ENCODE measurements around the gene SEMA3C. TPM values are rescaled to one million over a fixed set of nuclear protein-coding genes. Genes with fewer than 3 reads are reported as not detected.
A peak's percentile ranks its signal among the peaks of the same experiment; 100 is the strongest.

The SEMA3C gene
- total RNA-seq, 1 donor from 2014 or later, result 34.8 TPM

DNA sequence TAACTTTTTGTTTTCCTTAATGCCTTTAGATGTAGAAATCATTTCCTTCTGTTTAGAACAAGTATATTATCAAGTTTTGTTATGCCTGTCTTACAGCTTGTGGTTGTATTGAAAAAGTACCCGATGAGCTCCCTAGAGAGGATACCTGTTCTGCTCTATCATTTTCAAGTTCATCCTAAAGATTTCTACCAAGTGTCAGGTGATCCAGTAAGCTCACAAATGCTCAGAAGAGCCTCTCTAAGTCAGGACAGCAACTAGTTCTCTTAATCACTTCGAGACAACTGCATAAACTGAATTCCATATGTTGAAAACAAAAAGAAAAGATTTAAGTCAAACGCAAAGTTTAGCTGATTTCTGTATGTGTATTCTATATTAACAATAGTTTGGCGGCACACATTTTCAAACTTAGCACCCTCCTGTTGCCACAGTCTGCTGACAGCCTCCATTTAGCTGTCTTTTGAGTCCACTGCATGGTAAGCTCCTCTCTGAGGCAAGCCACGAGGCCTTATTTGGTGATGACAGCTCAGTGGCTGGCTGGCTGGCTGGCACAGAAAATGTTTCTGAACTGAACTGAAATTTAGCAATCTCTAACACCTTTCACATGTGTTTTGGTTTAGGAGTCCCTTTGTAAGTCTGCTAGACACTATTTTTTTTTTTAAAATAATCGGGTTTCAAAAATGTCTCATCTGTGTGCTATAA lies 59.4 kb downstream of the SEMA3C start:
- Histone ChIP-seq H3K27me3 (ENCODE audit: low read depth) (no peaks in the 10 kb centered on the region), H3K4me3 (no peak overlapping the region), H3K27ac (no peak overlapping the region), H3K9me3 (no peaks in the 10 kb centered on the region), H3K4me1 (peaks cover 11% of the 10 kb centered on the region), H3K36me3 (no peaks in the 10 kb centered on the region)
- peak; percentile 26 for DNase-seq
- intact Hi-C loops (cut with DNase I), result no loop called here
- peak; percentile 21 to 28 for ATAC-seq
- TF ChIP-seq, protein P1, sequence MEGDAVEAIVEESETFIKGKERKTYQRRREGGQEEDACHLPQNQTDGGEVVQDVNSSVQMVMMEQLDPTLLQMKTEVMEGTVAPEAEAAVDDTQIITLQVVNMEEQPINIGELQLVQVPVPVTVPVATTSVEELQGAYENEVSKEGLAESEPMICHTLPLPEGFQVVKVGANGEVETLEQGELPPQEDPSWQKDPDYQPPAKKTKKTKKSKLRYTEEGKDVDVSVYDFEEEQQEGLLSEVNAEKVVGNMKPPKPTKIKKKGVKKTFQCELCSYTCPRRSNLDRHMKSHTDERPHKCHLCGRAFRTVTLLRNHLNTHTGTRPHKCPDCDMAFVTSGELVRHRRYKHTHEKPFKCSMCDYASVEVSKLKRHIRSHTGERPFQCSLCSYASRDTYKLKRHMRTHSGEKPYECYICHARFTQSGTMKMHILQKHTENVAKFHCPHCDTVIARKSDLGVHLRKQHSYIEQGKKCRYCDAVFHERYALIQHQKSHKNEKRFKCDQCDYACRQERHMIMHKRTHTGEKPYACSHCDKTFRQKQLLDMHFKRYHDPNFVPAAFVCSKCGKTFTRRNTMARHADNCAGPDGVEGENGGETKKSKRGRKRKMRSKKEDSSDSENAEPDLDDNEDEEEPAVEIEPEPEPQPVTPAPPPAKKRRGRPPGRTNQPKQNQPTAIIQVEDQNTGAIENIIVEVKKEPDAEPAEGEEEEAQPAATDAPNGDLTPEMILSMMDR (IDR thresholded peaks at IDR 0.05), result no peak

GRCh38 chr7:80858141-80858903 lies 60.5 kb downstream of the SEMA3C start:
- TF ChIP-seq, protein P1 (IDR thresholded peaks at IDR 0.05), result no peak
- DNase-seq (no peak), ATAC-seq (peak in 1 of 2 donors; percentile 24)
- intact Hi-C loops (cut with DNase I), result no loop called here
- peaks cover 11% of the 10 kb centered on the region for H3K4me1 ChIP-seq
- H3K4me3 ChIP-seq, result no peak overlapping the region
- H3K9me3 ChIP-seq, result no peaks in the 10 kb centered on the region
- no peaks in the 10 kb centered on the region for H3K36me3 ChIP-seq
- H3K27ac ChIP-seq, result no peak overlapping the region
- H3K27me3 ChIP-seq (ENCODE audit: low read depth), result no peaks in the 10 kb centered on the region

DNA sequence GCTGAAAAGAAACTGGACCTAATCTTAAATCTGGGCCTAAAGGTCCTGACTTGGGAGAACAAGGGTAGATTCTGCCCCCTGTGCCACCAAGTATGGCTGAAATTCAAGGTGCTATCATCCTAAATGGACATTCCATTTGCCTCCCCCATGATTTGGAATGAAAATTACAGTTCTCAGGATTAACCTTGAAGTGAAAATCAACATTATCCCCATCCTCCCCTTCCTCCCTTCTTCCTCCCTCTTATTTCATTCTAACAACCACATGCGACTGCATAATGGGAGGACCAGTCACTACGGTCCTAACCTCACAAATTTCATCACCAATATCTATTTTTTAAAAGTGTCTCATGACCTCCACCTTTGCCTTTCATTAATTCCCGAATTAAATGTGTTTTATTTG lies 62.1 kb downstream of the SEMA3C start:
- Histone ChIP-seq H3K9me3 (no peaks in the 10 kb centered on the region), H3K36me3 (no peaks in the 10 kb centered on the region), H3K27me3 (ENCODE audit: low read depth) (no peaks in the 10 kb centered on the region), H3K27ac (no peak overlapping the region), H3K4me3 (no peak overlapping the region), H3K4me1 (peaks cover 11% of the 10 kb centered on the region)
- intact Hi-C loops (cut with DNase I), result no loop called here
- ATAC-seq (no peak), DNase-seq (no peak)
- TF ChIP-seq, protein P1 (IDR thresholded peaks at IDR 0.05), result no peak

- intact Hi-C loops (cut with DNase I), result no loop called here
- Histone ChIP-seq H3K36me3 (no peaks in the 10 kb centered on the region), H3K4me1 (no peaks in the 10 kb centered on the region), H3K4me3 (no peak overlapping the region), H3K27me3 (ENCODE audit: low read depth) (no peaks in the 10 kb centered on the region), H3K27ac (no peak overlapping the region), H3K9me3 (no peaks in the 10 kb centered on the region)
- no peak for DNase-seq
- ATAC-seq, result peak in 1 of 2 donors; percentile 37
- TF ChIP-seq, protein P1 (IDR thresholded peaks at IDR 0.05), result no peak
Measured at GRCh38 chr7:80851896-80852476, 66.9 kb downstream of the SEMA3C start.

- Histone ChIP-seq H3K9me3 (no peaks in the 10 kb centered on the region), H3K4me1 (no peaks in the 10 kb centered on the region), H3K27ac (no peak overlapping the region), H3K36me3 (no peaks in the 10 kb centered on the region), H3K27me3 (ENCODE audit: low read depth) (no peaks in the 10 kb centered on the region), H3K4me3 (no peak overlapping the region)
- ATAC-seq (no peak), DNase-seq (no peak)
- intact Hi-C loops (cut with DNase I), result no loop called here
- TF ChIP-seq, protein P1 (IDR thresholded peaks at IDR 0.05), result no peak
Measured at GRCh38 chr7:80848841-80849240, 70.0 kb downstream of the SEMA3C start.

Data from lower lobe of right lung (tissue), 2 donors.